GM21360 (cell line): ENCODE results near the gene RERG.
"Not testable (repeated sequence)": the region's sequence is repeated elsewhere in the genome, so short reads cannot be mapped to it uniquely, and the experiment has no call there.

Experiments used
- ATAC-seq: cut with Tn5 transposase; IDR thresholded peaks from one replicate; pipeline ENCODE4 v1.9.1; 2021; ENCODE audit warnings: mild to moderate bottlenecking, moderate library complexity; ENCODE audit not compliant: unreplicated experiment

Gene RERG, protein sequence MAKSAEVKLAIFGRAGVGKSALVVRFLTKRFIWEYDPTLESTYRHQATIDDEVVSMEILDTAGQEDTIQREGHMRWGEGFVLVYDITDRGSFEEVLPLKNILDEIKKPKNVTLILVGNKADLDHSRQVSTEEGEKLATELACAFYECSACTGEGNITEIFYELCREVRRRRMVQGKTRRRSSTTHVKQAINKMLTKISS

DNA sequence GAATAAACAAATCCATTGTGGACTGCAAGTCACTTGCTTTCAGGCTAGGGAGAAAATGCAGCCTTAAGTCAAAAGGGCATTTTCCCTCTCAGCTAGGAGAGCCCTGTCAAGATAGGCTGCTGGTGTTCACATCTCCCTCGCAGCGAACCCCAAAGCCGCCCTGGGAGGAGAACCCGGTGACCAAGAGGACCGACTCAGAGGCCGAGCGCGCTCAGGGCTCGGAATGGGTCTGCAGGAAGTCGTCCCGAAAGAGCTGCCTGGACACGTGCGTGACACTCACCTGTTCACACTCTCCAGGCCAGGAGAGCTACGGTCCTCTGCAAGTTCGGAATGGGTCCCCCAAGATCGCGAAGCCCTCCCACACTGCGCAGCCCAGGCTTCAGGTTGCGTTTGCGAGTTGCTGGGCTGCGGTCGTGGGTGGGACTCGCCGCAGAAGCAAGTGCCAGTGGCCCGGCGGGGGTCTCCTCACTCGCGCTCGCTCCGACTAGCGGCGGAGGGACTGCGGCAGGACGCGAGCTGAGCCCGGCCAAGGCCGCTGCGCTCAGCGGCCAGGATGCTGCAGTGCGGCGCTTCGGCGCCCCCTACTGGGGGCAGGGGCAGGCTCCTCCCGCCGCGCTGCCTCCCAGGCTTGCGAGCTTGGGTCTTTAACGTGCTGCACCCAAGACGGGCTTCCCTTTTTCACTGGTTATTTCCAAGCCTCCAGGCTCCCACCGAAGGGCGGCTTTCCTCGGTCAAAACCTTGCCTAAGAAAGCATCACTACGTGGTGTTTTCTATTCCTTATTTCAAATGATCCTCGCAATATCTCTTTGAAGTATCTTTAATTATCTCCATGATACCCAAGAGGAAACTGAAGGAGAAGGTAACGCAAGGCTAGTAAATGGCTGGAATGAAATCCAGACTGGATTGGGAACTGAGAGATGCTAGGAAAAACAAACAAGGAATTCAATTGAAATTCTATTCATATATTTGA, at the start of gene RERG:
RERG (minus strand) TSS at position 503 of the 971 bp plus-strand sequence. CDS start 3,928 bp downstream, outside the sequence.
- ATAC-seq = peak; percentile 99

DNA sequence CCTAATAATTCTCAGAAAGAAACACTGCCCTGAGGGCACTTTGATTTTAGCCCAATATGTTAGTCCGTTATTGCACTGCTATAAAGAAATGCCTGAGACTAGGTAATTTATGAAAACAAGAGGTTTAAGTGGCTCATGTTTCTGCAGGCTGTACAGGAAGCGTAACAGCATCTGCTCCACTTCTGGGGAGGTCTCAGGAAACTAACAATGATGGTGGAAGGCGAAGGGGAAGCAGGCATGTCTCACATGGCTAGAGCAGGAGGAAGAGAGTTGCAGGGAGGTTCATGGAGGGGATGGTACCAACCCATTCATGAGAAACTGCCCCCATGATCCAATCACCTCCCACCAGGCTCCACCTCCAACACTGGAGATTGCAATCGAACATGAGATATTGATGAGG, 49.4 kb upstream of the RERG start:
- ATAC-seq = no peak

DNA sequence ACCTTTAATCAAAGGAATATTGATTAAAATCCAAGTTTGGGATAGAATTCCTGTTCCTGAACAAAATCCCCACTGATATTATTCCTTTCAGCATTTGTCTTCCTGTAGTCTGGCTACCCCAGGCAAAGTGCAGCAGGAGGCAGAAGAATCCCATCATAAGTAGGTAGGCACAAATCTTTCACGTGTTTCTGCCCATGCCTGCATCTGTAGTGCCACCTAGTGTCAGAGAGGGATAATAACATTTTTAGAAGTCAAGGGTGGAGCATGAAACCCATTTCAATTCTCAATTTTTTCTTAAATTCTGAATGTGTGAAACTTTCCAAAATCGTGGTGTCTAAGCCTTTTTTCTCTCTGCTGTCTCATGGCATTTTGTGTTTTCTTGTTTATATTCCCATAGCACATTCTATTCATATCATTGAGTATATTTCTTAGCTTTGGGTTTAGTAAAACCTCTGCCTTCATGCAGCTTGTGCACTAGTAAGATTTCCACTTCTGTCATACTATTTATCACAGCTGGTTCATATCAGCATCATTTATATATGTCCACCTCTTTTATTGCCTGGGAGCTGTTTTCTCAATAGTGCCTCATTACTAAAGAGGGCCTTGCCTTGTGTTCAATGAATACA, 47.8 kb upstream of the RERG start:
- ATAC-seq = peak; percentile 87

DNA sequence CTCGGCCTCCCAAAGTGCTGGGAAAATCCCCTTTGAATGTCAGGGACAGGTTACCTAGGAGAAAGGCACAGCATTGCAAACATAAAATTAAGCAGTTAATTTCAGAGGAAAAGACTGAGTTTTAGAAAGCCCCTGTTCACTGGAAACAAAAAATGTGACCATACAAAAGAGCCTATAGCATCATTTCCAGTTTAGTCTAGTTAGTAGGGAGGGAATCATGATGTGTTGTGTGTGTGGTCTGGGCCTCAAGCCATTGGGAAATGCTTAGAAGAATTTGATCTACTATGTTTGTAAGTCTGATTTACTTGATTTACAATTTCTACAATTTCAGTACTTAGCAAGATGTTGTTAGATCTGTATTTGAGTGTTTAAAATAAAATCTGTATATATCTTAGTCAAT, 47.1 kb upstream of the RERG start:
- no peak for ATAC-seq

DNA sequence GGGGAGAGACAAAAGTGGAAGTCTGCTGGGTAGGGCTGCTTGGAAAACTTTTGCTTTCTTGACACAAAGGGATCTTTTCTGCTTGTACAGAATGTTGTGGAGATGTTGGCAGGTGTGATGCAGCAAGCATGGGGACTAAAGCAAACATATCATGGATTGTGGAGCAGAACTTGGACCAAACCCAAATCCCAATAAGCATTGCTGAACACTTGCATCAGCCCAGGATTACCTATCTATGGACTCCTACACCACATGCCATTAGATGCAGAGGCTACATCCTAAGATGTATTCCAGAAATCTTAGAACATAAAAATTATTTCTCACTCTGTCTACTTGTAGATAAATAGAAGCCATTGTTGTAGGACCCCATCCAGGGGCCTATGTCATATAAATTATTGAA, 44.7 kb upstream of the RERG start:
- no peak for ATAC-seq

DNA sequence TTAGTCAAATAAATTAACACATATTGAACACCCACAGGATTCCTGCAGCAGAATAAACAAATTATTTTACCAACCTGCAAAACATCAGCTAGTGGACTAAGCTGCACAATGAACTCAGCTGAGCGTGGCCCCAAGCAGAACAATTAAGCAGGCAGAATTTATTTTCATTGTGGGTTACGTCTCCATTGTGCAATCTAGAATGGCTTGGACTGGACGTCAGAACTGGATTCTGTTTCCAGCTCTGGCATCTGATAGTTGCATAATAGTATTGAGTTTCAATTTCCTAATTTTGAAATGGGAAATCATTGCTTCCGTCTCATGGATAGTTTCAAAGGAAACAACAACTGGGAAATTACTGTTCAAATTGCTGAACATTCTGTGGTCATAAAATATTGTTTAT, 35.5 kb upstream of the RERG start:
- ATAC-seq = no peak

DNA sequence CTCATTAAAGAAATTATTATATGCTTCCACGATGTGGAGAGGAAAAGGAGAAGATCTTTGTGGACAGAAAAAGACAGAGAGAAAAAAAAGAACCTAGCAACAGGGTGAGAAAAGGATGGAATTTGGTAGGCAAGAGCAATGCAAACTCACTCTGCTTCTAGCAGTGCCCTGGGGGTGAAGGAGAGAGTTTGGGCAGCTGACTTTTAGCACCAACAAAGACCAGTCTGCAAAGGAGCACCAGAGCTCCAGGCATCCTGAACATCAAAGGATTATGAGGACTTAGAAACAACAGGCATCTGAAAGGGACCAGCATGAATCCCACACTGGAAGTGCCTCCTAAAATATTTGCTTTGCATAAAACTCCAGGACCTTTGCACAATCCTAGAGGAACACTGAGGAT, 32.8 kb upstream of the RERG start:
- ATAC-seq = no peak

DNA sequence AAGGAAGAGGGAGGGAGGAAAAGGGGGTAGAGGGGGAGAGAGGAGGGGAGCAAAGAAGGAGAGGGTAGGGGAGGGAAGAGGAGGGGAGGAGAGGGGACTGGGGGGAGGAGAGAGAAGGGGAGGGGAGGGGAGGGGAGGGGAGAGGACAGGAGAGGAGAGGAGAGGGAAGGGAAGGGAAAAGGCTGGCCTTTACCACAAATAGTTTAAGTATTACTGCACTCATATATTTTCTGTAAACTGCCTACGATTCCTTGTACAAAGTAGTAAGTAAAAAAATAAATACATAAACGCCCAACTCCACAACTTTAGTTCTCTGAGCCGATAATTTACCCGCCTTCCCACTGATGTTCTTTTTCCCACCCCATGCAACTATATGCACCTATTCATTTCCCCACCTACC, 23.7 kb upstream of the RERG start:
- ATAC-seq = no peak

DNA sequence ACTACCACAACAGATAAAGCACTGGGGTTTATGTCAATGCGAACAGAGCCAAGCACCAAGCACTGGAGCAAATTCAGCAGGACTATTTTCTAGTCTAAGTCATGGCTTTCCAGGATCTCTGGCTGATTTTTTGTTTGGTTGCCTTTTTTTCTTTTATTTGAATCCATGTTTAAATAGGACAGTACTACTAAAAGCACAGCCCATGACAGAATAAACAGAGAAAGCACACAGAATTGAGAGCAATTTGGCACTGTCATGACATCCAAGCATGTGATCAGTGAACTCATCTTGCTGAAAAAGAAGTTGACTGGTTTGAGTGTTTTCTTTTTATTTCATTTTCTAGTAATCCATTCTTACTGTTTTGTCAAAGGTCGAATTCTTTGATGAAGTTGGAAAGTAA, 23.1 kb upstream of the RERG start:
- ATAC-seq = no peak

DNA sequence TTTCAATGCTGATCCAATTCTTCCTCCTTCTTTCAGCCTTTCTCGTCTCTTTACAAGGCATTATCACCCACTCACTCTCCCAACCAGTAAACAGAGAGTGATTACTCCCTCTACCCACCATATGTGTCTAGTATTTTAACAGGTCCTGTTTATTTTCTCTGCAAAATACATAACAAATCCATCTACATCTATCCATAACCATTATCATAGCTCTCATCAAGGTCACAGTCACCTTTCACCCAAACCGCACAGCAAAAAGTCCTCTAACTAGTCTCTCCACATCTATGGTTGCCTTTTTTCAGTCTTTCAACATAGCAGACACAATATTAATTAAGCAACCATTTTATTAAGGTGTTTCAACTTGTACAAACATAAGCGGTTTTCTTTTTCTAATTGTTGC, 21.9 kb upstream of the RERG start:
- no peak for ATAC-seq

DNA sequence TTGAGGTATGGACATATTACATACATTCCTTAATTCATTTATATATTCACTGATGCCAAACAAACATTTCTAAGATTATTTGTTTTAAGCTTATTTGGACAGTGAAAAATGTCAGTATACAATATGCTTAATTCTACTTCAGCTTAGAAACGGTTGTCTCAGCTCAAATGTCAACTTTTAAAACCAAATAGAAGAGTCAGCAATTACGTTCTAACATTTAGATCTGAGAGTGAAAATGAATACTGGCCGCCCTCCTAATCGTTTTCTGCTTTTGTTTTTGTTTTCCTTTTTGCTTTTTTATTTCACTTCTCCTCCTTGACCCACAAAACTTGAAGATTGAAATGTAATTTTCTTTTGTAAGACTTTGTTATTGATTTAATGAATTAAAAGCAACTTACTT, 19.7 kb upstream of the RERG start:
- no peak for ATAC-seq

DNA sequence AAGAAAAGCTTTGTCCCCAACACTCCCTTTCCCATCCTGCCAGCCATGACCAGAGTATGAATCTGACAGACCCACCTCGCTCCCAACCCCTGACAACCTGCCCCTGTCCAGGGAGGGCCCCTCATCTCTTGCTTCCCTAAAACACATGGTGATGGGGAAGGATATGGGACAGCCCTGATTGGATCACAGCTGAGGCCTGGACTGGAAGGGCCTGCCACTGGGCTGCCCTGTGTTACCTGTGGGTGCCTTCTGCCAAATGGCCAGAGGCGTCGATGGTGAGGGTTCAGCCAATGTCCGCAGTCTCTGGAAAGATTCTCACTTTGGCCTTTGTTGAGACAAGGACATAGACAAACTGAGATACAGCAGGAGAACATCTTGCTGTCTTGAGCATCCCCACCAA, 13.3 kb upstream of the RERG start:
- ATAC-seq = no peak

DNA sequence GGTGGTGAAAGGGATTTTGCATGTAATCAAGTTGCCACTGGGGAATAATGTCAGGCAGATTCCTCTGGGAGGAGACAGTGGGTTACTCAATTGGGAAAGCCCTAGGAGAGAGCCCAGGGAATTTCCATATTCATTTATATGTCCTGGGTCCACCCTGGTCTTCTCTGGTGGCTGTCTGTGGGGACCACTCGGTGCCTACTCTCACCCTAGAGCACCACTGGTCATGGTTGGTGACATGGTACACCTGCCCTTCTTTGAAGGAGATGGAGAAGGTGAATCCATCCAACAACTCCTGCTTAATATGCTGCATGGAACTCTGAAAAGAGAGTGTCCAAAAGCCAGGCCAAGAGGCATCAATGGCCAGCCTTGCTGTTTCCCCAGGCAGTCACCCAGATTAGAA, 12.8 kb upstream of the RERG start:
- no peak for ATAC-seq

DNA sequence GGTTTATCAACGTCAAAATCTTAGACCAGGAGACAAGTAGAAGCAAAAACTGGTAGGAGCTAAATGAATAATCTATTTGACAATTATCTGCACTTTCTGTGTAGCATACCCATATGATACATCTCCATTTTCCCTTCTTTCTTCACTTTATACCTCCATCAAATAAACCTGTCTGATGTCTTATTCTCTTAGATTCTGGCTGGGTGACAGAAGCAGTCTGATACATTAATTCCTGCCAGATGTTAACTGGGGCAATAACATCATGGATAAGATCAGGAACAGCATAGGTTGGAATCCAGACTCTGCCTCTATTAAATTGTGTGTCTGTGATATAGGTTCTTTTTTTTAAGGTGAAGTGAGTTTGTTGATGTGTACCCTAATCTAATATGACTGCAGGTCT, 11.7 kb upstream of the RERG start:
- no peak for ATAC-seq

DNA sequence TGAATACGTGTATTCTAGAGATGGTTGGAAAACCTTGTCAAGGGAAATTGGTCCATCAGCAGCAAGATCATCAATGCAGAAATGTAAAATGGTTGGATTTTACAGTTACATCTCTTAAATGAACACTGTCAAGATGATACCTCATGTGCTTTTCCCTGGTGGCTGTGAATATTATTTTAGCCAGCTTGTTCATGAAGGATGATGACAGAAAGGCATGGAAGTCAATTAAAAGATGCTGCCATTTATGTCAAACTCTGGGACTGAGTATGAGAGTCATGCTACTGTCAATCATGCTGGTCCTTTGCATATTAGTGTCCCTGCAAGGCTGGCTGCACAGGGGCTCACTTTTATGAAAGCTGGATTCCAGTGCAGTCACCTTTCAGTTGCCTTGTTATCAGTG, 10.3 kb upstream of the RERG start:
- ATAC-seq = no peak

DNA sequence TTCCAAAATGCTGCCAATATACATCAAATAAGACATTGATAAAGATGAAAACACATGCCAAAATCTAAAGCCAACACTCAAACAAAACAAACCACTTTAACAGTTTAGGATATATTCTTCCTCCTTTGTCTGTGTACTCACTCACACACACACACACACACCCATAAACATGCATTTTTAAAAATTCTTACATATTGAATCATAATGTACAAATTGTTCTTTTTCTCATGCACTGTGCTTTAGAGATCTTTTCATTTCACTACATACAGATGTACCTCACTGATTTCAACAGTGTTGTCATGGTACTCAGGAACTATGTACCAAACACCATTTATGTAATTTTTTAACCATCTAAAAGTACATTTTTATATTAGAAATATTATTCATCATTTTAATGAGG, 9.5 kb upstream of the RERG start:
- no peak for ATAC-seq

DNA sequence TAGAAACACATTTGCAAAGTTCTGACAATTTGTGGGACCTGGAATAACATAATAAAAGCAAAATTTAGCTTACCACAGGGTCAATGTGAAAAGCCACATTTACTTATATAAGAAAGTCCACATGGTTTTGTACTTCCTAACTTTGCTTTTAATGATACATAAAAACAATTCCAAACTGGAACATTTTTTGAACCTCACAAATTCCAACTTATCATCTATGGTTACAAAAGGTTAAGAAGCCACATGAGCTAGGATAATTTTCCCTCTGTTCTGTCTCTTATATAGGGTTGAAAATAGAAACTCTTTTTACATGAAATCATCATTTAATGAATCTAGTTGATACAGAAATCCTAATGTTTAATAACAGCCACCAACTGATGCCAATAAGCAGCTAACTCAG, 8.9 kb upstream of the RERG start:
- no peak for ATAC-seq

DNA sequence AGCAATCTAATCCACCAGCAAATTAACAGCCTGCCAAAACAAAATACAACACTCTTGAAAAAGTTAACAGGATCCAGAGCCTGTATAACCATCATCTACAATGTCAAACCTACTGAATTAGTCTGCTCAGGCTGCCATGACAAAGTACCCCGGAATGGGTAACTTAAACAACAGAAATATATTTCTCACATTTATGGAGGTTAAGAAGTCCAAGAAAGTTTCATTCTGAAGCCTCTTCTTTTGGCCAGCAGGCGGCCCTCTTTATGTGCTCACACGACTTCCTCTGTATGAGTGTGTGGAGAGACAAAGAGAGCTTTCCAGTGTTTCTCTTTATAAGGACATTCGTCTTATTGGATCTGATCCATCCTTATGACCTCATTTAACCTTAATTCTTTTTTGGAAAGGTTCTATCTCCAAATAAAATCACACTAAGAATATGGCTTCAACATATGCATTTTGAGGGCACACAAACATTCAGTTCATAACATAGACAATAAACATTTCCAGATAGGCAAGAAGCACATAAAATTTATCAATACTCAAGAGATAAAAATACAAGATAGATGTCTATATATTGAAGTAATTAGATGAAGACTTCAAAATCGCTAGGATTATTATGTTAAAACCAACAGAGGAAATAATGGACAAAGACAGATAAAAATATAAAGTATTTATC, 5.9 kb upstream of the RERG start:
- ATAC-seq = peak; percentile 74

DNA sequence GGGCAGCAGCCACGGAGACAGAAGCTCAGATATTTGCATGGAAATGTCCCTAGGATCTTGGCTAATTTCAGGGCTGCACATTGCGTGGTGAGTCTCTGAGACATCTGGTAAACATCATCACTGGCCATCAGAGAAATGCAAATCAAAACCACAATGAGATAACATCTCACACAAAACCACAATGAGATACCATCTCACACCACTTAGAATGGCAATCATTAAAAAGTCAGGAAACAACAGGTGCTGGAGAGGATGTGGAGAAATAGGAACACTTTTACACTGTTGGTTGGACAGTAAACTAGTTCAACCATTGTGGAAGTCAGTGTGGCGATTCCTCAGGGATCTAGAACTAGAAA, 4.6 kb upstream of the RERG start:
- not testable (repeated sequence) for ATAC-seq

DNA sequence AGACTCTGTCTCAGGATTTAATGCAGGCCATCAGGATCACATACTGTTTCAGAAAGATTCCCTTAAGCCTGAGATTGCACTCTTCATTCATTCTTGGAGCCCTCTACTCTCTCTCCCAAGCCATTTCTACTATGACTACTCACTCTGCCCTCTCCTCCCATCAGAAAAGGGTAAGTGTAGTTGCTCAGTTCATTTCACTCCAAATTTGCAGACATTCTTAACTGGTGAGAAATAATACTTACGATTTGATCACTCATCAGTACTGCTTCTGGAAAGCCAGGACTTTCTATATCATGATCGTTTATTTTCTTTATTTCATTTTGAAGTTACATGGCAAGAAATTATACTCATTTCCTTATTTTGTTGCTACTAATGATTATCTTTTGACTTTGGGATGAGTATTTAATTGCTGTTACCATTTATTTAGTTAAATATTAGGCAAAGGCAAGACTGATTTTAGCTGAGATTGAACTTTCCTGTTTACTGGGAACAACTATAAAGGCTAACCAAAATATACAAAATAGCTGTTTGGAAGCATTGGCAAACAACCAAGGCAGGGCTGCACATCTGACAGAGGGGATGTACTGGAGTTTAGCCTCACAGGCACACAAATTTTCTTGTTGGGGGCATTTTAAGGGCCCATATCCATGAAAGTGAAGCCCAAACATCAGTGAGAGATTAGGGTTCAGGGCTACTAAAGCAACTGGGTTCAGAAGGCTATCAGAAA, 4.1 kb upstream of the RERG start:
- no peak for ATAC-seq

DNA sequence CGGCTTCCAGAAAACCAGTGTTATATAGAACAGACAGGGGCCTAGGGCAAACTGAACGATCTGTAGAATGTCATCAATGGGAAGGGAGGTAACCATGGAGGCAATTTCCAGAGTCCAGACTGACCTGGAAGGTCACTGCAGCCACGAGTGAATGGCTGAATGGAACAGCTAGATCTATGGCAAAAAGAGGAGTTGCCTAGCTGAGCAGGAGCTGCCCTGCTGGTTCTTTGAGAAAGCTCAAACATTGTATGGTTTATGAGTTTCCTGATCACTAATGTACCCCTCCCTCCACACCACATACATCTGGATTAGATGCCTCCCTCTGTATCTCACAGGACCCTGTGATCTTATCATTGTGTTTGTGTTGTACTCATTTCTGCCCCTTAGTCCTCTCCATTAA, 1.0 kb upstream of the RERG start:
- no peak for ATAC-seq
